HepG2 (cell line): Measurements from ENCODE around the gene KCTD19.

Experiments
- E2F5 ChIP-seq: sonication (generic); formaldehyde crosslinking; conservative IDR thresholded peaks from 2 replicates; pipeline ENCODE4 v1.4.0; 2020; ENCODE audit warnings: missing genetic modification reagents
- HIVEP1 ChIP-seq: sonication (generic); formaldehyde crosslinking; IDR thresholded peaks from 2 replicates; pipeline ENCODE4 v1.4.0; 2020; ENCODE audit warnings: mild to moderate bottlenecking, missing genetic modification reagents
- MED13 ChIP-seq: sonication (generic); formaldehyde crosslinking; IDR thresholded peaks from 2 replicates; pipeline ENCODE4 v1.5.0; 2020; ENCODE audit warnings: missing genetic modification reagents
- PHB2 ChIP-seq: fragments of 450-650 bp; IDR thresholded peaks from 2 replicates; pipeline ENCODE4 v1.6.1; 2018; ENCODE audit not compliant: partially characterized antibody
- PTBP1 ChIP-seq: fragments of 200-400 bp; formaldehyde crosslinking; IDR thresholded peaks from 2 replicates; pipeline ENCODE4 v1.6.1; 2018; ENCODE audit warnings: low read length, low read depth; ENCODE audit not compliant: poor library complexity, severe bottlenecking
- RBM22 ChIP-seq: fragments of 200-400 bp; formaldehyde crosslinking; optimal IDR thresholded peaks from 2 replicates; pipeline ENCODE3; 2017; ENCODE audit warnings: mild to moderate bottlenecking, low read length, moderate library complexity
- ZMAT5 ChIP-seq: sonication (generic); formaldehyde crosslinking; IDR thresholded peaks from 2 replicates; pipeline ENCODE4 v1.5.0; 2020; ENCODE audit warnings: mild to moderate bottlenecking, low read depth, missing genetic modification reagents, borderline replicate concordance
- ZNF563 ChIP-seq: sonication (generic); formaldehyde crosslinking; IDR thresholded peaks from 2 replicates; pipeline ENCODE4 v1.8.0; 2022; ENCODE audit warnings: mild to moderate bottlenecking, moderate library complexity, missing genetic modification reagents
- ZNF790 ChIP-seq: sonication (generic); formaldehyde crosslinking; IDR thresholded peaks from 2 replicates; pipeline ENCODE4 v1.8.0; 2022; ENCODE audit warnings: missing genetic modification reagents, mild to moderate bottlenecking, borderline replicate concordance
- ZNF792 ChIP-seq: IDR thresholded peaks from 2 replicates; pipeline ENCODE4 v1.6.1; 2016
- ZSCAN30 ChIP-seq: sonication (generic); formaldehyde crosslinking; IDR thresholded peaks from 2 replicates; pipeline ENCODE4 v1.5.0; 2020; ENCODE audit warnings: mild to moderate bottlenecking, missing genetic modification reagents
- TF ChIP-seq, protein P1 (sequence below): sonication (generic); formaldehyde crosslinking; IDR thresholded peaks from 2 replicates; pipeline ENCODE4 v1.5.0; 2020; ENCODE audit warnings: mild to moderate bottlenecking, missing genetic modification reagents, moderate library complexity
- TF ChIP-seq, protein P2 (sequence below): sonication (generic); formaldehyde crosslinking; IDR thresholded peaks from 2 replicates; pipeline ENCODE4 v1.8.1; 2023; ENCODE audit warnings: mild to moderate bottlenecking, moderate library complexity, missing genetic modification reagents

GRCh38 chr16:67341250-67341649, 14.7 kb upstream of the KCTD19 start:
- TF ChIP-seq, protein P1, sequence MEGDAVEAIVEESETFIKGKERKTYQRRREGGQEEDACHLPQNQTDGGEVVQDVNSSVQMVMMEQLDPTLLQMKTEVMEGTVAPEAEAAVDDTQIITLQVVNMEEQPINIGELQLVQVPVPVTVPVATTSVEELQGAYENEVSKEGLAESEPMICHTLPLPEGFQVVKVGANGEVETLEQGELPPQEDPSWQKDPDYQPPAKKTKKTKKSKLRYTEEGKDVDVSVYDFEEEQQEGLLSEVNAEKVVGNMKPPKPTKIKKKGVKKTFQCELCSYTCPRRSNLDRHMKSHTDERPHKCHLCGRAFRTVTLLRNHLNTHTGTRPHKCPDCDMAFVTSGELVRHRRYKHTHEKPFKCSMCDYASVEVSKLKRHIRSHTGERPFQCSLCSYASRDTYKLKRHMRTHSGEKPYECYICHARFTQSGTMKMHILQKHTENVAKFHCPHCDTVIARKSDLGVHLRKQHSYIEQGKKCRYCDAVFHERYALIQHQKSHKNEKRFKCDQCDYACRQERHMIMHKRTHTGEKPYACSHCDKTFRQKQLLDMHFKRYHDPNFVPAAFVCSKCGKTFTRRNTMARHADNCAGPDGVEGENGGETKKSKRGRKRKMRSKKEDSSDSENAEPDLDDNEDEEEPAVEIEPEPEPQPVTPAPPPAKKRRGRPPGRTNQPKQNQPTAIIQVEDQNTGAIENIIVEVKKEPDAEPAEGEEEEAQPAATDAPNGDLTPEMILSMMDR (CRISPR knock-in tag), result no peak
- TF ChIP-seq RBM22, result no peak
- no peak for TF ChIP-seq PTBP1
- no peak for TF ChIP-seq PHB2
- TF ChIP-seq, protein P2, sequence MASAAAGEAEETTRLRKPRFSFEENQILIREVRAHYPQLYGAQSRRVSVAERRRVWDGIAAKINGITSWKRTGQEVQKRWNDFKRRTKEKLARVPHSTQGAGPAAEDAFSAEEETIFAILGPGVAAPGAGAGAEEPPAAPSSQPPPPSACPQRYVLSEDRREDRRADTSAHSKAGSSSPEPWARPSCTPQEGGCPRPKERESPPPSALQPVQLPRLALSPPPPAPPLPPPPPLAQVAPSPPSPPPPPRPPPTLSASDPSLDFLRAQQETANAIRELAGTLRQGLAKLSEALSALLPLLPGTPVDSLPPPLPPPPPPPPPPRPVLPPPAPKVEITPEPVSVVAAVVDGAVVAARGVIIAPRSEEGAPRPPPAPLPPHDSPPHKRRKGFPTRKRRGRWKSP (CRISPR knock-in tag), result no peak
- no peak for TF ChIP-seq MED13 (CRISPR knock-in tag)
- no peak for TF ChIP-seq HIVEP1 (CRISPR knock-in tag)
- TF ChIP-seq E2F5 (CRISPR knock-in tag), result no peak
- no peak for TF ChIP-seq ZNF563 (CRISPR knock-in tag)
- no peak for TF ChIP-seq ZNF790 (CRISPR knock-in tag)
- TF ChIP-seq ZNF792, result no peak
- no peak for TF ChIP-seq ZSCAN30 (CRISPR knock-in tag)
- no peak for TF ChIP-seq ZMAT5 (CRISPR knock-in tag)
